GM21529 (cell line): ENCODE measurements around the gene TRANK1.
"Not testable (repeated sequence)": the region's sequence is repeated elsewhere in the genome, so short reads cannot be mapped to it uniquely, and the experiment has no call there.

Source experiments
- ATAC-seq: cut with Tn5 transposase; IDR thresholded peaks from one replicate; pipeline ENCODE4 v1.9.1; 2021; ENCODE audit not compliant: unreplicated experiment

TRANK1 gene

GRCh38 chr3:36957862-36958686, 13.2 kb upstream of the TRANK1 start:
- ATAC-seq, result no peak

- ATAC-seq, result no peak
Measured at GRCh38 chr3:36957063-36957462, 12.2 kb upstream of the TRANK1 start.

GRCh38 chr3:36956155-36956554, 11.3 kb upstream of the TRANK1 start:
- no peak for ATAC-seq

- ATAC-seq, result no peak
Measured at GRCh38 chr3:36954452-36955134, 9.7 kb upstream of the TRANK1 start.

GRCh38 chr3:36947814-36948213, 3.0 kb upstream of the TRANK1 start:
- not testable (repeated sequence) for ATAC-seq

GRCh38 chr3:36945333-36945980, 603 bp upstream of the TRANK1 start:
- no peak for ATAC-seq

GRCh38 chr3:36944012-36944640, 728 bp downstream of the TRANK1 start:
- peak; percentile 56 for ATAC-seq

- no peak for ATAC-seq
Measured at GRCh38 chr3:36943601-36944000, 1.3 kb downstream of the TRANK1 start.

- no peak for ATAC-seq
Measured at GRCh38 chr3:36942638-36943248, 2.1 kb downstream of the TRANK1 start.

GRCh38 chr3:36941658-36942057, 3.2 kb downstream of the TRANK1 start:
- ATAC-seq, result no peak

GRCh38 chr3:36941162-36941561, 3.7 kb downstream of the TRANK1 start:
- no peak for ATAC-seq

GRCh38 chr3:36937492-36937891, 7.4 kb downstream of the TRANK1 start:
- ATAC-seq, result no peak

- no peak for ATAC-seq
Measured at GRCh38 chr3:36933540-36934296, 11.1 kb downstream of the TRANK1 start.

- not testable (repeated sequence) for ATAC-seq
Measured at GRCh38 chr3:36931424-36931823, 13.4 kb downstream of the TRANK1 start.

GRCh38 chr3:36928220-36928619, 16.6 kb downstream of the TRANK1 start:
- ATAC-seq, result no peak

- no peak for ATAC-seq
Measured at GRCh38 chr3:36926292-36926897, 18.5 kb downstream of the TRANK1 start.

GRCh38 chr3:36924744-36925521, 19.9 kb downstream of the TRANK1 start:
- ATAC-seq, result no peak

GRCh38 chr3:36923981-36924743, 20.7 kb downstream of the TRANK1 start:
- ATAC-seq, result no peak
